Uterus (tissue), 4 donors: ENCODE data around the gene NDEL1. TPM values are rescaled to one million over a fixed set of nuclear protein-coding genes. Genes with fewer than 3 reads are reported as not detected.
"Not testable (repeated sequence)": the region's sequence is repeated elsewhere in the genome, so short reads cannot be mapped to it uniquely, and the experiment has no call there.

ENCODE experiments used
- DNase-seq, 2 donors: peaks; one replicate each; pipeline ENCODE4 v3.0.0-alpha.2; 2019 to 2020
- H3K27ac ChIP-seq, 2 donors: fragments of 200-600 bp; sonication (generic); 1 replicate in 1 of 2; 2 replicates in 1 of 2; pipeline ENCODE4 v1.5.1; 2016 to 2018
- H3K27me3 ChIP-seq, 2 donors: fragments of 200-600 bp; sonication (generic); one replicate each; pipeline ENCODE4 v1.5.1; 2018 to 2019; ENCODE audit warnings: control low read depth in 1 of 2
- H3K36me3 ChIP-seq, 2 donors: fragments of 200-600 bp; sonication (generic); one replicate each; pipeline ENCODE4 v1.5.1; 2019; ENCODE audit warnings: control low read depth in 1 of 2
- H3K4me1 ChIP-seq, 2 donors: fragments of 200-600 bp; sonication (generic); one replicate each; pipeline ENCODE4 v1.5.1; 2018 to 2019; ENCODE audit warnings: control low read depth in 1 of 2
- H3K4me3 ChIP-seq, 2 donors: fragments of 200-600 bp; sonication (generic); 1 replicate in 1 of 2; 2 replicates in 1 of 2; pipeline ENCODE4 v1.5.1; 2018 to 2019; ENCODE audit warnings: mild to moderate bottlenecking in 1 of 2
- H3K9me3 ChIP-seq, 2 donors: fragments of 200-600 bp; sonication (generic); one replicate each; pipeline ENCODE4 v1.5.1; 2019; ENCODE audit warnings: control low read depth in 1 of 2
- POLR2A ChIP-seq, 2 donors: fragments of 450-650 bp; IDR thresholded peaks; one replicate each; pipeline ENCODE4 v1.6.1; 2016; ENCODE audit warnings: antibody characterized with exemption in 2 of 2, mild to moderate bottlenecking in 1 of 2, moderate library complexity in 1 of 2
- intact Hi-C: fragments of 100-400 bp; cut with DNase I; formaldehyde crosslinking; loops from one replicate; pipeline ENCODE4 v1.15.1; 2023; ENCODE audit warnings: low total_unique reads
- total RNA-seq, 4 donors: library from RNA; depleted of rRNA in 3 of 4; stranded (reverse); fragments of >200 nt in 3 of 4; gene quantifications; one replicate each; pipeline versions ENCODE4 v1.1.0 to v1.2.4, GENCODE V29; 2014 to 2023
- TF ChIP-seq, protein P1 (sequence below), 4 experiments: fragments of 200-600 bp in 2 of 4; fragments of 450-650 bp in 2 of 4; sonication (generic) in 2 of 4; IDR thresholded peaks; one replicate each; pipeline ENCODE4 v1.5.1; 2016 to 2019; ENCODE audit warnings: antibody characterized with exemption in 4 of 4, mild to moderate bottlenecking in 2 of 4, moderate library complexity in 1 of 4
- donor health status: DM: yes; HTN: yes; CAD: no.

The NDEL1 gene
- total RNA-seq, 4 donors from 2014 or later = 19.5 to 114 (median 63.8) TPM

DNA sequence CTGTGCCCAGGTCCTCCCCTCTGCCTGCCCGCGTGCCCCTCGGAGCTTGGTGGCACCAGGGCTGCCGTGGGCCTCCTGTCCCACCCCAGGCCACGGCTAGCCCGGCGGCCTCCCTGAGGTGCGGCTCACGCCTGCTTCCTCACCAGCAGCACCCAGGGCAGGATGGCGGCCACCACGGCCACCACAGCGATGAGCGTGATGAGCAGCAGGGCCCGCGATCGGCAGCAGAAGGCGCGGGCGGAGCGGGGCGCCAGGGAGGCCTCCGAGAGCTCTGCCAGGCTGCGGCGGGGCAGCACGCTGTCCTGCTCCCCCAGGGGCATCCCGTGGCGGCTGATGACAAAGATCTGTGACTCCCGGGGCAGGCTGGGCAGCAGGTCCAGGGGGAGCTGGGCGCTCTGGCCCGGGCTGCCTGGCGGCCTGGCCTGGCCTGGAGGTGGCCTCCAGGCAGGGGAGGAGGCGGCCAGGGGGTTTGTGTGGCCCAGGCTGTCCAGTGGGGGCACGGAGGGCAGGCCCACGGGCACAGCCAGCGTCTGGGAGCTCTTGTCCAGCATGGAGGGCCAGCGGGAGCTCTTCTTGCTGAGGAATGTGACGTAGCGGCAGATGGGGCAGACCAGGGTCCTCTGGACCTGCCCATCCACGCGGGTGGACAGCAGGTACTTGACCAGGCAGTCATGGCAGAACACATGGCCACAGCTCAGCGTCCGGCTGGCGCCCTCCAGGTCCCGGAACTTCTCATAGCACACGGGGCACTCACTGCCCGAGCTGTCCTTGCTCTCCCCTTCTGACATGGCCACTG, 42.8 kb upstream of the NDEL1 start:
- Histone ChIP-seq H3K9me3 (no peaks in the 10 kb centered on the region), H3K27ac (no peak overlapping the region), H3K36me3 (no peaks in the 10 kb centered on the region), H3K27me3 (no peaks in the 10 kb centered on the region), H3K4me3 (no peak overlapping the region), H3K4me1 (no peaks in the 10 kb centered on the region)
- intact Hi-C loops = no loop called here
- DNase-seq = no peak
- TF ChIP-seq, protein P1, sequence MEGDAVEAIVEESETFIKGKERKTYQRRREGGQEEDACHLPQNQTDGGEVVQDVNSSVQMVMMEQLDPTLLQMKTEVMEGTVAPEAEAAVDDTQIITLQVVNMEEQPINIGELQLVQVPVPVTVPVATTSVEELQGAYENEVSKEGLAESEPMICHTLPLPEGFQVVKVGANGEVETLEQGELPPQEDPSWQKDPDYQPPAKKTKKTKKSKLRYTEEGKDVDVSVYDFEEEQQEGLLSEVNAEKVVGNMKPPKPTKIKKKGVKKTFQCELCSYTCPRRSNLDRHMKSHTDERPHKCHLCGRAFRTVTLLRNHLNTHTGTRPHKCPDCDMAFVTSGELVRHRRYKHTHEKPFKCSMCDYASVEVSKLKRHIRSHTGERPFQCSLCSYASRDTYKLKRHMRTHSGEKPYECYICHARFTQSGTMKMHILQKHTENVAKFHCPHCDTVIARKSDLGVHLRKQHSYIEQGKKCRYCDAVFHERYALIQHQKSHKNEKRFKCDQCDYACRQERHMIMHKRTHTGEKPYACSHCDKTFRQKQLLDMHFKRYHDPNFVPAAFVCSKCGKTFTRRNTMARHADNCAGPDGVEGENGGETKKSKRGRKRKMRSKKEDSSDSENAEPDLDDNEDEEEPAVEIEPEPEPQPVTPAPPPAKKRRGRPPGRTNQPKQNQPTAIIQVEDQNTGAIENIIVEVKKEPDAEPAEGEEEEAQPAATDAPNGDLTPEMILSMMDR (IDR thresholded peaks at IDR 0.05) = no peak
- no peak for TF ChIP-seq POLR2A (IDR thresholded peaks at IDR 0.05)

DNA sequence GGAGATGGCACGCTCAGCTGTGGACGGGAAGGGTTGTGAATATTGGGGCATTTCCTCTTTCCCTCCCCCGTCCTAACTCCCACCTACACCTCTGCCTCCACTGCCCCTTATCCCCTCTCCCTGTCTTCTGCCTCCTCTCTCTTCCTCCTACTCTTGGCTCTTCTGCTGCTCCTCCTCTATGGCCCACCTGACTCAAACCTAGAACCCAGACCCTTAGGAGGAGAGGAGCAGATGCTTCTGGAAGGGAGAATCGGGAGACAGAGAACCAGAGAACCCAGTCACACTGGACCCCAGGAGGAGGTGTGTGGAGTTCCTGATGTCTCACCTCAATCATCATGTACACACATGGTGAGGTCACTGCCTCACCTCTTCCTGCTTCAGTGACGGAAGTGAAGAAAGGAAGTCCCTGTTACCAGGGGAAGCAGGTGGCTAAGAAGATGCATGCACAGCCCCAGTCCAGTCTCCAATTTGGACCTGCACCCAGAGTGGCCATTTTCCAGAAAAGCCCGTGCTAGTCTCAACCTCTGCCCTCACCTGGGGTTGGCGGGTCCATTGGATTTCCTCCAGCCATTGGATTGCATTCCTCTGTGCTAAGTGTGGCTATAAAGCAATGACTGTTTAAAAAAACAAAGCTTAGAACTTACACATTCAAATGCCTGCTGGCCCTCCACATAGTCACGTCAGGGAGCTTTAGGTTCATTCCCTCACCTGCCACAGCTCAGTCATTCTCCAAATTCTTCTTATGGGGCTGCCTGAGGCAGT, 42.0 kb upstream of the NDEL1 start:
- intact Hi-C loops = no loop called here
- Histone ChIP-seq H3K4me1 (no peaks in the 10 kb centered on the region), H3K36me3 (no peaks in the 10 kb centered on the region), H3K27me3 (no peaks in the 10 kb centered on the region), H3K9me3 (no peaks in the 10 kb centered on the region), H3K4me3 (no peak overlapping the region), H3K27ac (no peak overlapping the region)
- DNase-seq = no peak
- TF ChIP-seq, protein P1 (IDR thresholded peaks at IDR 0.05) = no peak
- TF ChIP-seq POLR2A (IDR thresholded peaks at IDR 0.05) = no peak

DNA sequence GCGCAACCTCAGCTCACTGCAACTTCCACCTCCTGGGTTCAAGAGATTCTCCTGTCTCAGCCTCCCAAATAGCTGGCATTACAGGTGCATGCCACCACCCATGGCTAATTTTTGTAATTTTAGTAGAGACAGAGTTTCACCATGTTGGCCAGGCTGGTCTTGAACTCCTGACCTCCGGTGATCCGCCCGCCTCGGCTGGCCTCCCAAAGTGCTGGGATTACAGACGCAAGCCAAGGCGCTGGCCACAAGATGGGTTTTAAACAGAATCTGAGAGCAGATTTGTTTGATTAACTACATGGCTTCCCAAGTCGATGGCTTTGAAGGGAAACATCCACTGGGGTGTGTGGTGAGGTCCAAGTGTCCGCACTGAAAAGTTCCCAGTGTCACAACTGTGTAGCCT, 41.2 kb upstream of the NDEL1 start:
- H3K36me3 ChIP-seq, H3K4me3 ChIP-seq, H3K27me3 ChIP-seq, H3K4me1 ChIP-seq, H3K27ac ChIP-seq, intact Hi-C loops, DNase-seq, H3K9me3 ChIP-seq: not testable (repeated sequence)

DNA sequence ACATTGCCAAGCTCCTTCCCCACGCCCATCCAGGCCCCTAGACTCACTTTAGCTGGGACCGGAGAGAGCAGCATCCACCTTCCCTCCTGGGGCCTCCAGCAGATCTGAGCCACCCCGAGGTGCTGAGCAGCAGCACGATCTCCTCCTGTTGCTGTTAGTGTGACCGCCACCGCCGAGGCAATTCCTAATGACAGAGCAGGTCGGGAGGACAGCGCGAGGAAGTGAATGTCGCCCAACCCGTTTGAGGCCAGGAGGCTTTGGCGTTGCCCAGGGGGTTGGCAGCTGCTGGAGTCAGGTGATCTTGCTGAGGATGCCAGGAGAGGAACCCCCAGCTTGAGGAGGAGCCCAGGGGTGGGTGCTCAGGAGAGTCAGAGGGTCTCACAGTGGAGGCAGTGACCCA, 38.0 kb upstream of the NDEL1 start, which contains the start of gene RNF222:
Gene RNF222, minus strand, starts transcription at position 192 of the 400 bp plus-strand sequence. CDS start 4,366 bp downstream, outside the sequence.
- Histone ChIP-seq H3K4me1 (no peaks in the 10 kb centered on the region), H3K27ac (no peak within 1 kb of the TSS), H3K9me3 (no peaks in the 10 kb centered on the region), H3K4me3 (no peak within 1 kb of the TSS), H3K27me3 (no peaks in the 10 kb centered on the region), H3K36me3 (no peaks in the 10 kb centered on the region)
- DNase-seq = no peak
- no peak for TF ChIP-seq POLR2A (IDR thresholded peaks at IDR 0.05)
- TF ChIP-seq, protein P1 (IDR thresholded peaks at IDR 0.05) = no peak
- intact Hi-C loops = no loop called here

DNA sequence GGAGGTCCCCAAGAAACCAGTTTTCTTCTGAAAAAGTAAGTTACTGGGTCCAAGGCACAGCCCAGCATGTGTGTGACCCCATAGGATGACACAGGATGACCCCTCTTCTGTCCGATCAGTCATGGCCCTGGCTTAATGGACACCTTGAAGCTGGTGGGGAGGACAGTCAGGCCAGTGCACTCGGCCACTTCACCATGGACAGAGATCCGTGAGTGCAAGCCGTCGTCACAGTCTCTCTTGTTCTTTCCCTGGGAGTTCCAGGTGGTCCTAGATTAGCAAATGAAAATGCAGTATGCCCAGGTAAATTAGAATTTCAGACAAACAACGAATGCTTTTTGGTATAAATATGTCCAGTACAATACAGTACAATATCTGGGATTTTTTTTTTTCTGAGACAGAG, 36.7 kb upstream of the NDEL1 start:
- no peaks in the 10 kb centered on the region for H3K9me3 ChIP-seq
- TF ChIP-seq, protein P1 (IDR thresholded peaks at IDR 0.05) = no peak
- no peak for TF ChIP-seq POLR2A (IDR thresholded peaks at IDR 0.05)
- intact Hi-C loops = no loop called here
- no peaks in the 10 kb centered on the region for H3K4me1 ChIP-seq
- no peaks in the 10 kb centered on the region for H3K36me3 ChIP-seq
- DNase-seq = no peak
- H3K27ac ChIP-seq = no peak overlapping the region
- H3K27me3 ChIP-seq = no peaks in the 10 kb centered on the region
- no peak overlapping the region for H3K4me3 ChIP-seq
